ENCODE measurements around the gene ANKS6.
A peak's percentile ranks its signal among the peaks of the same experiment; 100 is the strongest.

ANKS6 gene

GRCh38 chr9:98790842-98791607, 5.3 kb downstream of the ANKS6 start:
- DNase-seq = peak; percentile 86

DNA sequence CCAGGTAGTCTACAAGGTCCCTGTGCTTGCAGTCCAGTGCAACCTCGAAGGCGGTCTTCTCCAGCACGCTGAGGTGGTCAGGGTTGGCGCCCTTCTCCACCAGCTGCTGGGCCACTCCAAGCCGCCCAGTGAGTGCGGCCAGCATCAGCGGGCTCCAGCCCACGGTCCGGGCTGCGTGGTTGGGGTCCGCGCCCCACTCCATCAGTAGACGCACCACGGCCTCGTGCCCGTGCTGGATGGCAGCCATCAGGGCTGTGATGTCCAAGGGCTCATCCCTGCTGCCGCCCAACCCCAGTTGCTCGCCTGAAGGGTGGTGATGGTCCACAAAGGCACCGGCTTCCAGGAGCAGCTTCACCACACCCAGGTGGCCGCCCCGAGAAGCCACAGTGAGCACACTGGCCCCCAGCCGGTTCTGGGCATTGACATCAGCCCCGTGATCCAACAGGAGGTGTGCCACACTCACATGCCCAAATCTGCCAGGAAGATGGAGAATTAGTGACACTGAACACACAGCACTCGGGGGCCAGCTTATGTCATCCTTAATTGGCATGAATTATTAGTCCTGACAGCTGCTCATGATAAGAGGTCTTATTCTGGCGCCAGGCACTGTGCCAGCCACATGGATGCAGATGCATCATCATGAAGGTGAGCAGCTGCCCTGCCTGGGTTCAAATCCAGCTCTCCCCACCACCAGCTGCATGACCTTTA, 6.1 kb downstream of the ANKS6 start:
- DNase-seq = peak; percentile 68

DNA sequence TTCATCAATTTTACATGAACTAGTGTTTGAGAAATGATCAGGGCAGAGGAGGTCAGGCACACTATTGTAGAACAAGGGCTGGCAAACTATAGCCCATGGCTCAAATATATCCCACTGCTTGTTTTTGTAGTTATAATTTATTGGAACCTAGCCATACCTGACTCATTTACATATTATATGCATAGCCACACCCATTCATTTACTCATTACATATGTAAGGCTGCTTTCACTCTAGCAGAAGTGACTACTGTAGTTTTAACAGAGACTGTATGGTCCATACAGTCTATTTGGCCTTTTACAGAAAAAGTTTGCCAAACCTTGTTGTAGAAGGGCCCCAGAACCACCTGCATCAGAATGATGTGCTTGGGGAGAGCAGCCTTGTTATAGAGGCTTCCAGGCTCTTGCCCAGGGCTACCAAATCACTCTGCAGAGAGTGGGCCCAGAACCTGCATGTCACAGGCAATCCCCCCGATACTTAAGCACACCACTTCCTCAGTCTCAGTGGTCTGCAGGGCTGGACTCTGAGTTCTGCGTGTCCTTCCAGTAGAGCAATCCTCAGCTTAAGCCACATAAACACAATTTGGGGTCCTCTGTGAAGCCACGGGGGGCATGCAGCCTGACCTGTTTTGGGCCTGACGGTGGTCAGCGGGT, 6.7 kb downstream of the ANKS6 start:
- no peak for DNase-seq

DNA sequence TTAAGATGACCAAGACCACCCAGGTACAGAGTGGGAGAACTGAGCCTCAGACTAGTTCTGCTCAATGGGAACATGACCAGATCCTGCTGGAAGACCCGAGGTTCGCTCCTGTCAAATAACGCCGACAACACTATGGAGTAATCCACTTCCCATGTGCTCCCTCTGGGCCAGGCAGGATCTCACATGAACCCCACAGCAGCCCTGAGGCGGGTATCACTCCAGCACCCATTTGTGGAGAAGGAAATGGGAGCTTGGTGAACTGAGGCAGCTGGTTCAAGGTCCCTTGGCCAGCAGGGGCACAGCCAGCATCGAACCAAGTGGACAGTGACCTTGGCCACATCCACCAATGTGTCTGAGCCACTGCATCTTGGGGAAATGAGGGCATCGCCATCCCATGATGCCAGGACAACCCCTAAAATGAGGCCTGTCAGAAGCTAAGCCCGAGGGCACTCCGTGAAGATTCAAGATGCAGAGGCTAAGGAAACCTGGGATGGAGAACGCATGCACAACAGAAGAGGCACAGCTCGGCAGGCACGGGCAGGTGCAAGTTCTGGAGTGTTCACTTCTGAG, 8.5 kb downstream of the ANKS6 start:
- DNase-seq = no peak

DNA sequence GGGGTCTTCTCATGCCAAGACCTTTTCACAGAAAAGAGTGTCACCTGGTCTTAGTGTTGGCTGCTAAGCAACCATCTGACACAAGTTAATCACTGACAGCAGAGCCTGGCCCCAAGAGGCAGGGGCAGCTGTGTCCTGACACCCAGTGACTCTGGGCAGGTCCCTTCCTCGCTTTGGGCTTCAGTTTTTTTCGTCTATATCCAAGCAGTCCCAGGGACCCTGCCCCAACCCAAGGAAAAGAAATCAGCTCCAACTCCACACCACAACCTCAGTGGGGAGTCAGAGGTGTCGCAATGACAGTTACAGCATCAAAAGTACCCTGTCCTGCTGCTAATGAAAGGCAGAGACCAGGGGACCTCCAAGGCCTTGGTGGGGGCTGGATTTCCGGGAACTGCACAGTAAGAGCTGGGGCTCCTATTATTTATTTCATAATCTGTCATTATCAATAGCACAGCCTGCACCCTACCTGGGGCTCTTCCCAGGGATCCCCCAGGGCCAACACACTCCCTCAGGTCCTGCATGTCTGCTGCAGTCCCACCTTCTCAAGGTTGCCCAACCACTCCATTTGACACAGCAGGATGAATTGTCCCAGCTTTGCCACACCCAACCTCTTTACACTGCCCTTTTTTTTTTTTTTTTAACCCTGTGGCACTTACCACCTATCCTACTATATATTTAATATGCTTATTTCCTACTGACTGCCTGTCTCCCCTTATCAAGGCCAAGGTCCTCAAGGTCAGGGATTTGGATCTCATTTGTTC, 9.4 kb downstream of the ANKS6 start:
- DNase-seq = no peak

- no peak for DNase-seq
Measured at GRCh38 chr9:98784831-98785806, 11.2 kb downstream of the ANKS6 start.

DNA sequence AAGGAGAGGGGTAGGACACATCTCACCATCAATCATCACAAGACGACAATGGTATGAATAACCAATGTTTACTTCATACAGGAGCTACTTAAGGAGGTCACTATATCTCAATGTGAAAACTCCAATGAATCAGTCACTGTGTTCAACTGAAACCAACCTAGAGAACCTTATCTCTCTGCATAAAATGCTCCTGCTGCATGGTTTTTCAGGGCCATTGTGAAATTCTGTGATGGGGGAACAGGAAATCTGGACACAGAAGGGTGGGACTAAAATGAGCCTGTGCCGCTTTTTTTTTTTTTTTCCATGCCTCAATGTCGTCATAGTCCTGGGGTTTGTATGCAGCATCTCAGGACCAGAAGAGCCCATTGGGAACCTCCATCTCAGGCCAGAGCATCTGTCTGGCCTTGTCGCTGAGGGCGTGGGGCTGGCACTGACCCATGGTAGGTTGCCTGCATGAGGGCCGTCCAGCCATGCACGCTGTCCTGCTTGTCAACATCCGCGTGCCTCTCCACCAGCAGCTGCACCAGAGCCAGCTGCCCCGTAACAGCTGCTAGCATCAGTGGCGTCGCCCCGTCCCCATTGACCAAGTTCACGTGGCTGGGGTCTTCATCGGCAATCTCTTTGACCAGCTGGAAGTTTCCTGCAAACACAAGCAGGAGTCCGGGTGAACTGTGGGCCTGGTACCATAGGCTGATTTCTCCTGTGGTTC, 12.7 kb downstream of the ANKS6 start:
- DNase-seq = no peak

DNA sequence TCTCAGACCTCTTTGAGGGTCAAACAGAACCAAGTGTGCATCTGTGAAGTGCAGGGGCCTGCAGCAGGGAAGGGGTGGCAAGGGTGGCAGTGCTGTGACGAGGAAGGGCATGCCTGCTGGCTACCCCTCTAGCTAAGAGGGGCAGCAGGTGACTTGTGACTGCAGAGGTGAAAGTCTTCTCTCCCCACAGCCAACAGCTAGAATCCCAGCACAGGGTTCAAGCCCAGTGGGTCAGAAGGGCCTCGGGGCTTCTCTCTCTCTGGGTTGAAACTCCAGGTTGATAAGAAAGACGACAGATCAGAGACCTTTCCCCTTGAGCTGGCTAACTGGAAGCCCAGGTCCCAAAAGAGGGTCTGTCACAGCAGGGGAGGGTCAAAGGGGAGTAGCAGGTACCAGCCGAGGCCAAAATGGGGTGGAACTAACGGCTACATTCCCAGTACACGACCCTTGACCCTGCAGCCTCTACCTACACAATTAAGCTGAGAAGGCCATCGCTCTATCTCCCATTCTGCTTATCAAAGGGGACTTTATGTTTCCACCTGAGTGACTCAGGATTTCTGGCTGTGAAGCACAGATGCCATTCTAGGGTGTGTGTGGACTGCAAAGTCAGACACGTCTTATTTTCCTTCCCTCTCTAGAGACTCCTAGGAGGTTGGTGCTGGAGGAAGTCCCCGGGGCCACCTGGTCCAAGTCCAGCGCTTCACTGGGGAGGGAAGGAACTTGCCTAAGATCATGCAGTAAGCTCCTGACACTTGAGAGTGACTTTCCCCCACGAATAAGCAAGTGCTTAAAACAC, 14.6 kb downstream of the ANKS6 start:
- no peak for DNase-seq

DNA sequence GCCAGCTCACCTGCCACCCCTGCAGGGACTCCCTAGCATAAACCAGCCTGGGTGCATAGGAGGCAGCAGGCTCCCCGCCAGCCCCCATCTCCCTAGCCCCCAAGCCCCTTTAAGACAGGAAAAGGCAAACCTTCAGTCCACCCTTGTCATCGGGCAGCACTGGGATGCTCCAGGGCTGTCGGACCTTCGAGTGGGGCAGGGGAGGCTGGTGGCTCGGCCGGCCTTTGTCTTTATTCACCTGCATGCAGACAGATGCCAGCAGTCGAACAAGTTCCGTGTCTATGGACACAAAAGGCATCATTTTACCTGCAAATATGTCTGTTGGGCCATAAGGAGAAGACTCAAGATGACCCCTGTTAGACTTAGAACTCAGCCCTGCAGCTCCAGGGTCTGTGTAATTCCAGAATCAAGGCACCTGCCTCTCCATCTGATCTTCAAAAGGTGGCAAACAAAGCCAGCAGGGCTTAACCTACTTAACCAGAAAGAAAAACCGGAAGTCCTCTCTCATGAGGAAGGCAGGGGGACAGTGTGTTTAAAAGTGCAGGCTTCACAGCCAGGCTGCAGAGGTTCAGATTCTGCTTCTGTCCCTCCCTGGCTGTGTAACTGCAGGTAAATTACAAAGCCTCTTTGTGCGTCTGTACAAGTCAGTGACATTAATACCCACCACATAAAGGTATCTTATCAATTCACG, 16.2 kb downstream of the ANKS6 start:
- DNase-seq = no peak

- no peak for DNase-seq
Measured at GRCh38 chr9:98778711-98779530, 17.4 kb downstream of the ANKS6 start.

- DNase-seq = no peak
Measured at GRCh38 chr9:98778251-98778650, 18.1 kb downstream of the ANKS6 start.

GRCh38 chr9:98777618-98778017, 18.7 kb downstream of the ANKS6 start:
- DNase-seq = no peak

- peak; percentile 73 for DNase-seq
Measured at GRCh38 chr9:98775831-98776441, 20.4 kb downstream of the ANKS6 start.

DNA sequence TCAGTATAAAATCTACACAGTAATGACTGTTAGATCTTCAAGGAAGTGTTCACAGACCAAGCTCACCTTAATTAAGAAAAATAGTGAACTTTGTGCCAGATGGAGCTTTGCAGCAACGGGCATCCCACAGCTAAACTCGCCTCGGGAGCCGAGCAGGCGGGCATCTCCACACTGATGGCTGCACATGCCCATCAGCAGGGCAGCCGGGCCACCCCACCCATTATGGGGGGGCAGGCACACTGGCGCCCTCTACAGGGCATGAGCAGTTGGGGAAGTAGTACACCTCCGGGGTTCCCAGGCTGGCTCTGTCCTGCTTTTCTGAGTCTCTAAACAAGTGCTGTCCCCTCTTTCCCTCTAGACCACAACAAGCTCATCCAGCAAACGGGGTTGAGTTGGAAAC, 21.6 kb downstream of the ANKS6 start:
- peak; percentile 48 for DNase-seq

DNA sequence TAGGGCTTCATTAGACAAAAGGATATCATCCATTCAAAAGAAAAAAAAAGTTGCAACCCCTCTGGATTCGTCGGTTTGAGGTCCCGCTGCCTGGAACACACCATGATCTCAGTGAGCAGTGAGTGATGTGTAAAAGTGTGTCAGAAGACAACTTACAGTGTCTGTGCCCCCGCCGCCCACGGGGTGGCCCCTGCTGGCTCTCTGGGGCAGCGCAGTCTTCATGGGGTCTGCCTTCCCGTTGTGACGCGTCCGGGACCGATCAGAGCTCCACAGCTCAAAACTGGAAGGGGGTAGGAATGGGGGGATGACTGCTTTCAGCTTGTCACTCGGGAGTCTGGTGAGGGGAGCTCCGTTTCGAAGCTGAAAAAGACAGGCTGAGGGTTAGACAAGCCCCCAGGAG, 22.6 kb downstream of the ANKS6 start:
- DNase-seq = no peak

- DNase-seq = no peak
Measured at GRCh38 chr9:98772364-98773155, 23.8 kb downstream of the ANKS6 start.

DNA sequence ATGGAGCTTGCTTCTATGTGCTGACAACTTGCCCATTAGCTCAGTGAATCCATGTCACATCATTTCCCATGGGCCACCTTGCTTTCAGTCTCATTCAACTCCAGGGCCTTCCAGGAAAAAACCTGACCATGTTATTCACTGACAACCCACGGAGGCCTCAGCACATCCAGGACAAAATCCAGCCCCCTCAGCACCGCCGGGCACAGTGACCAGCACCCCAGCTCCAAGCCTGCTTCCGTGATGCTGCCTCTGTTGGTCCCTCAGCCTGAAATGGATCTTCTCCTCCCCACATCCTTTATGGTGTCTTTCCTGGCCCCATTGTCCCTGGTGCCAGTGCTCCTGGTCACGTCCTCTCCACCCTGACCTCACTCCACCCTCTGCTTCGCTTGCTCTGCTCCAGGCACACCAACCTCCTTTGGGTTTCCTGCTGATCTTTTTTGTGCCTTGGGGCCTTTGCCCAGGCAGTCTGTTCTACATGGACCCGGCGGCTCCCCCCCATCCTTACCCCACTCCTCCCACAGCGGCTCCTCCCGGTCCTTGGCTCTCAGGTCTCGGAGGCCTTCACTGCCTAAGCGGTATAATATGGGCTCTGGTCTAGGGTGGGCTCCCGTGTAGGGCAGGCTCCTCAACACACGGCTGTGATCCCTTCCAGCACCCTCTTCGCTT, 25.0 kb downstream of the ANKS6 start:
- DNase-seq = no peak
